Kidney tubule cell (primary cell): ENCODE data around the gene SNAP91.
"Not testable (repeated sequence)": the region's sequence is repeated elsewhere in the genome, so short reads cannot be mapped to it uniquely, and the experiment has no call there.

Experiments
- DNase-seq: peaks from one replicate; pipeline ENCODE4 v3.0.0-alpha.2; 2018; ENCODE audit warnings: low spot score

The SNAP91 gene

DNA sequence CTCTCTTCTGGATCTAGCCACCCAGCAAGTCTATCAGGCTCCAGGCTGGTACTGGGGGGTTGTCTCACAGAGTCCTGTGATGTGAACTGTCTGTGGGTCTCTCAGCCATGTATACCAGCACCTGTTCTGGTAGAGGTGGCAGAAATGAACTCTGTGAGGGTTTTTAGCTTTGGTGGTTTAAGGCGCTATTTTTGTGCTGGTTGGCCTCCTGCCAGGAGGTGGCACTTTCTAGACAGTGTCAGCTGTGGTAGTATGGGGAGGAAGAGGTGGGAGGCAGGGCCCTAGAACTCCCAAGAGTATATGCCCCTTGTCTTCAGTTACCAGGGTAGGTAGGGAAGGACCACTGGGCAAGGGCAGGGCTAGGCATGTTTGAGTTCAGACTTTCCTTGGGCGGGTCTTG, 75.8 kb downstream of the SNAP91 start:
- DNase-seq = no peak

DNA sequence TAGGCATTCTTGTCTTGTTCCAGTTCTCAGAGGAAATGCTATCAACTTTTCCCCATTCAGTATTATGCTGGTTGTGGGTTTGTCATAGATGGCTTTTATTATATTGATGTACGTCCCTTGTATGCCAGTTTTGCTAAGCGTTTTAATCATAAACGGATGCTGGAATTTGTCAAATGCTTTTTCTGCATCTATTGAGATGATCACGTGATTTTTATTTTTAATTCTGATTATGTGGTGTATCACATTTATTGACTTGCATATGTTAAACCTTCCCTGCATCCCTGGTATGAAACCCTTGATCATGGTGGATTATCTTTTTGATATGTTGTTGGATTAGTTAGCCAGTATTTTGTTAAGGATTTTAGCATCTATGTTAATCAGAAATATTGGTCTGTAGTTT, 79.0 kb downstream of the SNAP91 start:
- not testable (repeated sequence) for DNase-seq

DNA sequence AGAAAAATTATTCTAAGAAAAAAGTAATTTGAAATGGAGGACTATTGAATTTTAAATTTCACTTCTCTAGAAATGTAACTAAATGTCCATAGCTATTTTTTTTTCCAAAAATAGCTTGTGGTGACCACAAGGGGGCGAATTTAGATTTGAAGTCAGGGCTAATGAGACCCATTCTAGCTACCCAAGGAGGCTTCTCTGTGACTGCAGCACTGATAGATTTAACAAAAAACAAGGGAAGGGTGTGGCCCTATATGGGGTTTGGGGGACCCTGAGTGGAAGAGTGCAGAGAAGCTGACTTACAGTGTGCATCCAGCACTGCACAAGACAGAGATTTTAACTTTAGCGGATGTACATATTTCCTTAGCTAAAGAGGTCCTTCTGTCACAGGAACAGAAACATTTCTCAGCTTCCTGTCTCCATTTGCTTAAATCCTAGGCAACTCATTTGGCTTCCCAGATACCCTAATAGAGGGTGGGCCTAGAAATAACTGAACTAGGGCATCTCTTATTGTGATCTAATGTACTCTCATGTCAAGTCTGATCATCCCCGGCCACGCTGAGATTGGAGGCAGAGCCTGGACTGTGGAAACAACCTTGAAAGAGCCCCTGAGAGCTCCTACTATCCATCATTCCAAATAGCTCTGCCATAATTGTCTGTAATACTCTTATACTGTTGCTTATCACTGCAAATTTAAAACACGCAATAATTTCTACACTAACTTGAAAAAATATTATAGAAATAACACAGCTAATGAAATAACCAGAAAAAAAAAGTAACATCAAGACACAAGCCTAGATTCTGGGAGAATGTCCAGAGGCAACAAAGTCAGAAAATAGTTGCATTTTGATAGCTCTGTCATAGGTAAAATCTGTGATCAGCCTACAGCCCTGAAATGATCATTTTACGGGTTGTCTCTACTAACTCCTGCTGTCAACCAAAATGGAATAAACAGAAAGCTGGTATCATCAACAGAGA, 93.6 kb downstream of the SNAP91 start:
- DNase-seq = peak; percentile 37

DNA sequence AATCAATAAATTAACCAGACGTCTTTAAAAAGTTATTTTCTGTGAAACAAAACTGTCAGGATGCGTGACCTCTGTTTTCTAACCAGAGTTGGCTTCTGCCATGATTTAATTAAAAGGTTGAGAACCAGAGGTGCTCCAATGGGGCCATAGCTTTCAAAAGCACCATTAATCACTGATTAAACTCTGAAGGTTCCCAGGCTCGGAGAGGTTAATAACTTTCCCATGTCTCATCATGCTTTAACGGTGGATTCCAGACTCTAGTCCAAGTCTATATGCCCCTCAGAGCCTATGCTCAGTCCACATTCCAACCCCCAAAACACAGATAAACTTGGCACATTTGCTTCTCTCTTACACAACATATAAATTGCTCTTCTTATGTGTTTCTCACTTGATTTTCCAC, 95.5 kb downstream of the SNAP91 start:
- no peak for DNase-seq

DNA sequence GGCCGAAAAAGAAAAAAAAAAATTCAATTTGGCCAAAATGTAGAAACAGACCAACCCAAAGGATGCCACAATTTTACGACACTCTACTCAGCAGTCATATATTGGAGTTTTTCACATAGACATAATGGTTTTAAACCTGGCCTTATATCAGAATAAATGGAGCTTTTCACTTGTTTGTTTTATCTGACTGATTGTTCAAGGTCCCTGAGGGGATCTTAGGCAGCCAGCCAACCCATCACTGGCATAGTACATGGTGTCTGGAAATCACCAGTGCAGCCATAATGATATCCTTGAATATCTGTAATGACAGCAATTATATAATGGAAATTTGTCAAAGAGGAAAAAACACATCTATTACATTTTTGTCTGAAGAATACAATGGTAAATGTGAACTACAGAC, 99.7 kb downstream of the SNAP91 start:
- no peak for DNase-seq

DNA sequence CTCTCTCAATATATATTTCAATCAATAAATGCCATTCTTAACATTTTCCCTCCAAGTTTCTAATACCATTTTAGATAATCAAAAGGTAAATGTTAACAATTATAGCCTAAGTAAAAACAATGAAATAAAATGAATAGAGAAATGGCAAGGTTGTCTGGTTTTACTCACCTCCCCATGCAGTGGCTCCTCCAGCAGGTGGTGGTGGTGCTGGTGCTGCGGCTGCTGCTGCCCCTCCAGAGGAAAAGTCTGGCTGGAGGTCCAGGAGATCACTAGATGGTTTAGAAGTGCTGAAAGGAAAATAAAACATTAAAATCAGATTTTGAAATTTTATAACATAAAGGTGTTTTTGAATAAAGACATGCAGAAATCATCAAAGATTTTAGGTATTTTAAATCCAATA, 103.4 kb downstream of the SNAP91 start:
- no peak for DNase-seq

DNA sequence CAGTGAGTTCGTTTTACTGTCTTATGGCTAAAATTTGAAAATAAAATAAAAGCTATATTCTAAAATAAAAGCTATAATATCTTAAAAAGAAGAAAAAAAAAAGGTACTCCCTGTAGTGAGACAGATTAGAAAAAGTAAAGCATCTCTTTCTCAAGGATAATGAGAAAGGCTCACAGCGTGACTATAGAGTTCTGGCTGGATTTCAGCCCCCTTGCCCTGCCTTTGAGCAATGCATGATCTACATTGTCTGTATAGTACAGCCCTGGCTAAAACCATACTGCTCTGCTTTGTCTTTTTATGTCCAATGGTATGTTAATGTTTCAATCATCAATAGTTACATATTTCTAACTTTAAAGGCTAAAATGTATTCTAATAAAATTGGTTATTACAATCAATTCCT, 105.3 kb downstream of the SNAP91 start:
- no peak for DNase-seq

DNA sequence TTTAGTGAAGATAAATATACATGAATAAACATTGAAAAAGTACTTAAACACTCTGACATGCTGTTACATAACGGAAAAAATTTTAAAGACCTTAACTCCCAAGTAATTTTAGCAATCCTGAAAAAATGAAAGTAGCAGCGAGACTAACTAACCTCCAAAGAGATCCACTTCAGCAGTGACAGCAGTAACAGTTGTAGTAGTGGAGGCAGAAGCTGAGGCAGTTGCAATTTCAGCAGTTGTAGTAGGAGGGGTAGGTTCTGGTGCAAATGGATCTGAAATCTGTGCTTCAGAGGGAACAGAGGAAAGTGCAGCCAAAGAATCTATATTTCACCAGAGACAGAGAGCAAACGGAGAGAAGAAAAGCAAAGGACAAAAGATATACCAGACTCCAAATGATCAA, 107.8 kb downstream of the SNAP91 start:
- no peak for DNase-seq

DNA sequence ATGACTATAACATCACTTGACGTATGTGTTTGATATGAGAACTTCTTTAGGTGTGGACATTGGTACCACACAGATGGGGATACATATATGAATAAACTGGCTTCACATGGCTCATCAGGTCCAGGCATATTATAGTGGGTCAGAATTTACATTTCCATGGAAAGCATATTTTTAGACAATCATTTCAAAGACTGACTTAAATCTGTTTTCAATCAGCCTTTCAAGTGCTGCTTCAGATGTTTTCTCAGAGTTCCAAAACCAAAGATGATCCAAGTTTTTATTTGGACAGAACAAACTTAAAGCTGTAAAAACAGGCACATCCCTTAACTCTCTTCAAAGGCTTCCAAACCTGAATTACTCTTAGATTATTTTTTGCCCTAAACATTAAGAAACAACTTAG, 108.4 kb downstream of the SNAP91 start:
- no peak for DNase-seq

DNA sequence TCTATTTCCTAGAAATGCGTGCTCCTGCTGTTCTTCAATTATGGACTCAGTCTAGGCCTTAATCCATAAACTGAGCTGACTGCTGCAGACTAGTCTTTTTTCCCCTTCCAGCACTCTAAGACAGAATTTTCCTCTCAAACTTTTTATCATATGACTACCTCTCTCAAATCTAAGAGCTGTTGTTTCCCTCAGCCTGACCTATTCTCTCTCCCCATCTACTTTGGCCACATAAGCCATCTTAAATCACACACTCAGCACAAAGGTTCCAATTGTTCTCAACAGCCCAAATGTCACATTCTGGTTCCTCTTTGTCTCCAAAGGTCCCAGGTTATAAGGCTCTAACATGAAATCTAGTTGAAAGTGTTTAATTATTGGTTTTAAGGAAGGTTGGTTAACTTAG, 111.4 kb downstream of the SNAP91 start:
- DNase-seq = no peak

DNA sequence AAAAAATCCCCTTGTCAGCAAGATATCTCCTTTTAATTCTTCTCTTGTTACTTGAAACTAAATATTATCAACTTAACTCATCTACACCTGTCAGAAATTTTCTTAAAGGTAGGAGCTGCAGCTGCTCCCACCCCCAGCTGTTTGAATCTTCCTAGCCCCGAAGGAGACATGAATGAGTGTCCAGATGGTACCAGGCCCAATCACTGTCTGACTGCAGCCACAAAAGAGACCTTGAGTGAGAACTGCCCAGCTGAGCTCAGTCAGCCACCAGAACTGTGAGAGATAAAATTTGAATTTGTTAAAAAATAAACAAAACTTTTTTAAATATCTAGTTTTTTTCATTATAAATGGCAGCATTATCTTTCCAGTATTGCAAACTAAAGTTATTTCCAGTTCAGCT, 111.8 kb downstream of the SNAP91 start:
- no peak for DNase-seq

DNA sequence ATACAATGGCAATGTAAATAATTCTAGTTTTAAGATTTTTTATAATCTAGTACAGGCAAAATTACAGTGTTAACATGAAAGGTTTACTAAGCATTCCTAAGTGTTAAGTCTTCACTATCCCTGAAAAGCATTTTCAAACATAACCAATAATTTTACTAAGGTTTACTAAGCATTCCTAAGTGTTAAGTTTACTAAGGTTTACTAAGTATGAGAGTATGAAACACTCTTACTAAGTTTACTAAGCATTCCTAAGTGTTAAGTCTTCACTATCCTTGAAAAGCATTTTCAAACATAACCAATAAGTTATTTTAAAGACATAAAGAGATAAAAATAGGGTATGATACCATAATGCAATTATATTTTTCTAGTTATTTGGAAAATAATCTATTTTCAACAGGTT, 114.0 kb downstream of the SNAP91 start:
- DNase-seq = no peak

DNA sequence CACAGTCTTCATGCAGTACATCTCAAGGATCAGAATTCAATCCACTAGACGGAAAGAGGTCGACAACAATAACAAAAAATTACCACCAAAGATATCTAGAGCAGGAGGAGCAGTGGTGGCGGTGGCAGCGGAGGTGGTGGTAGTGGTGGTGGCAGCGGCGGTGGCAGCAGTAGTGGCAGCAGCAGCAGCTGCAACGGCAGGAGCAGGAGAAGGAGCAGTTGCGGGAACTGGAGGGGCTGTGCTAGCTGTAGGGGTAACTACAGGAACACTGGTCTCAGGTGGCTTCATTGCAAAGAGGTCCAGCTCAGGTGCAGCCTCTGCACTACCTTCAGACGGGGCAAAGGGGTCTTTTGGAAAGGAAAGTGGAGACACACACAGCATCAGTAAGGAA, 115.5 kb downstream of the SNAP91 start:
- DNase-seq = no peak

DNA sequence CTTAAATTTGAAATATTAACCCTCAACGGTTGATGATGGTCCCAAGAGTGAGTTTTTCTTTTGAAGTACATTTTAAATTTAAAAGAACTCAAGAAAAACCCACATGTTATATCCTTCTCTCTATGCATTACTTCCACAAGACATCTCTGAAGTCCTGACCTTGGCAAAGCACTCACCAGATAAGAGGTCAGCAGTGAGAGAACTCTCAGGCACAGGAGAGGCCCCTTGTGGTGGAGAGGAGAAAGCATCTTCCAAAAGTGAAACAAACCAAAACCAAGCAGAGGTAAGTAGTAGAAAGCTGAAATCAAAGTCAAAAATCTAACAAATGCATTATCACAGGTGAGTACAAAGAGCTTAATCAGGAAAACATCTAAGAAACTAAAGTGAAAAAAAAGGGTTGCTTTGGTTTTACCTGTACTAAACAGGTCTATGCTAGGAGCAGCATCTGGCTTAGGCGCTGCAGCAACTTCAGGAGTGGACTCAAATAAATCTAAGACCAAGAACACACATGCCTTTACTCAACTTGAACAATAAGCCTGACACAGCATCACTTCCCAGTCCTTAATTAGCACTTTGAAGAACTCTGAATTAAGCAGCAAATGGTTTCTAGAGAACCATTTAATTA, 116.0 kb downstream of the SNAP91 start:
- DNase-seq = peak; percentile 44

DNA sequence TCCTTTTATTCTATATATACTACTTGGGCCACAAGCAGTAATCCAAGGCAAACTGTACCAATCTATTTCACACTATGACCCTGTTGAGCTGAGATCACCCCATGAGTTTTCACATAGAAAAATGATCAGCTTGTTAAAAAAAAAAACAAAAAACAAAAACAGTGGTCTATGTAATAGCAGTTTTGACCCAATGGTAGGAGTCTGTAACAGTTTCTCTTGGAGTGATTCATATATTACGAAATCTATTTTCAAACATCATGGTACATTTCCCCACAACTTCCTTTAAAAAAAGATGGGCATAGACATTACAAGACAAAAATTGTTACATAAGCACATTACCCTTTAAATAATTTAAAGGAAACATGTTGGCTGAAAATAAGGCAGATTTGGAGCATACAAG, 118.5 kb downstream of the SNAP91 start:
- DNase-seq = no peak

DNA sequence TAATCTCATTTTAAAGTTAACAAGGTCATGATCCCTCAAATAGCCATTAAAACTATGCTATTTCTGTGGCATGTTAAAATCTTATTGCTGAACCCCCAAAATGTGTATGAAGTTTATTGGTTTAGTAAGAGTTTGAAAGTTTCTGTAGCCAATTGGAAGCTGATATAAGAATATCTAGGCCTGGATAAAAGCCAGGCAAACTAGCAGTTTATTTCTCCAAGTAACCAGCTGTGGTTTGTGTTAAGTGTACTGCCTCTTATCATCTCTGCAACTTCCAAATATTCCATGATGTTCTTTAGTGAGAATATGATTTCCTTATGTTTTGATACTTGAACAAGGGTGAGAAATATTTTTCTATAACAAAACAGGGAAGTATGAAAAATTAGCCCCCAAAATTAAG, 119.8 kb downstream of the SNAP91 start:
- DNase-seq = no peak

DNA sequence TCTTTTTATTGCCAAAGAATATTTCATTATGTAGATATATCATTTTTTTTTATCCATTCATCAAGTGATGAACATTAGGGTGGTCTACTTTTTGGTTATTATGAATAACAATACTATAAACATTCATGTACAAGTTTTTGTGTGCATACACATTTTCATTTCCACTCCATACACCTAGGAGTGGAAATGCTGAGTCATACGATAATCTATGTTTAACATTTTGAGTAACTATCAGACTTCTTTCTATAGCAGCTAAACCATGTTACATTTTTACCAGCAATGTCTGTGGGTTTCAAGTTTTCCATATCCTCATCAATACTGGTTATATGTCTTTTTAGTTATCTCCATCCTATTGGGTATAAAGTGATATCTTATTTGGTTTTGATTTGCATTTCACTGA, 130.8 kb downstream of the SNAP91 start:
- DNase-seq = no peak

DNA sequence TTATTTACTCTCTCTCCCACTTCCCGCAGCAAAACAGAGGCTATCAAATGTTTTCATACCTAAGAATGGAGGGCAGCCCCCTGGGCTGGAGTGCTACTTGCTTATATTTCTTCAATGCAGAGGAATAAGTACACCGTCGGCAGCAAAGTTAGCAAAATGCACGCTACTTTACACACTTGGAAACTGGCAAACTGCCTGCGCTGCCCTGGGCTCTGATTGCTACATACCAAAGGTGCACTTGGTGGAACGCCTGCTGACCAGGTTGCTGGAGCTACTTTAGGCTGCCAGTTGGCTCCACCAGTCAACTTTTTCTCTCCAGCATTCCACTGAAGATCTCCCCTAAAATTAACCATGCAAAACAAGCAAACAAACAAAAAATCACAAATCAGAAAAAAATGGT, 134.1 kb downstream of the SNAP91 start:
- peak; percentile 76 for DNase-seq

DNA sequence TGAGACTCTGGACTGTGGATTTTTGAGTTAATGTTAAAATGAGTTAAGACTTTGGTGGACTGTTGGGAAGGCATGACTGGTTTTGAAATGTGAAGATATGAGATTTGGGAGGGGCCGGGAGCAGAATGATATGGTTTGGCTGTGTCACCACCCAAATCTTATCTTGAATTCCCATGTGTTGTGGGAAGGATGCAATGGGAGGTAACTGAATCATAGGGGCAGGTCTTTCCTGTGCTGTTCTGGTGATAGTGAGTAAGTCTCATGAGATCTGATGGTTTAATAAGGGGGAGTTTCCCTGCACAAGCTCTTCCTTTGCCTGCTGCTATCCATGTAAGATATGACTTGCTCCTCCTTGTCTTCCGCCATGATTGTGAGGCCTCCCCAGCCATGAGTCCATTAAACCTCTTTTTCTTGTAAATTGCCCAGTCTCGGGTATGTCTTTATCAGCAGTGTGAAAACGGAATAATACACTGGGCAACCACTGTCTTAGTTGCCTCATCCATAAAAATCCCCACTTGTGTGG, 137.2 kb downstream of the SNAP91 start:
- DNase-seq = not testable (repeated sequence)

DNA sequence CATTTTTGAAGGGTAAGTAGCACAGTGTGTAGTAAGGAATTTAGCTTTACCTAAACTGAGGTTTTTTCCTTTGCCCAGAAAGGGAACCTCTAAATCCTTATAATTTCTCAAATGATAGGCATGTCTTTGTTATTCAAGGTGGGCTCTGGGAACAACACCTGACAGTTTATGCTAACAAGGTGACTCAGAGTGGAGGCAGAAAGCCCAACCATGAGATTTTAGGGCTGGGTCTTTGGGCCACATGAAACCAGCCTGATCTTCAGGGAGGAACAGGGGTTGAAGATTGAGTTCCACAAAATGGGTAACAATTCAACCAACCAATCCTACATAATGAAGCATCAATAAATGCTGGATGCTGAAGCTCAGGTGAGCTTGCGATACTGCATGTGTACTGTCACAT, 149.9 kb downstream of the SNAP91 start:
- no peak for DNase-seq

DNA sequence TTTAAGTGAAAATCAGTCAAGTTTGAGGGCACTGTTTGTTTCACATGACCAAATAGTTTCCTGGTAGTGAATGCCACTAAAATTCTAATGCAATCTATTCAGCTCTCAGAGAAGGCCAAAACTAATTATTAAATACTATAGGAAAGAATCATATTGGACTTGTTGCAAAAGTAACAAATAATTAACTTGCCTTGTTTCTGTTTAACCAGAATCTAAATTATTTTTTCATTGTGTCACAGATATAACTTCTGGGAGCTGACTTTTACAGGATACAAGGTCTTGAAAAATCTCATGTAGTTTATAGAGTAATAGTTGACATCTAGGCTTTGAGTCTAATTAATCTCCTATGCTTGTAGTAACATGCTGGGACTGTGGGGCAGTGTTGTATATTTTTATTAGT, 152.0 kb downstream of the SNAP91 start:
- peak; percentile 48 for DNase-seq

DNA sequence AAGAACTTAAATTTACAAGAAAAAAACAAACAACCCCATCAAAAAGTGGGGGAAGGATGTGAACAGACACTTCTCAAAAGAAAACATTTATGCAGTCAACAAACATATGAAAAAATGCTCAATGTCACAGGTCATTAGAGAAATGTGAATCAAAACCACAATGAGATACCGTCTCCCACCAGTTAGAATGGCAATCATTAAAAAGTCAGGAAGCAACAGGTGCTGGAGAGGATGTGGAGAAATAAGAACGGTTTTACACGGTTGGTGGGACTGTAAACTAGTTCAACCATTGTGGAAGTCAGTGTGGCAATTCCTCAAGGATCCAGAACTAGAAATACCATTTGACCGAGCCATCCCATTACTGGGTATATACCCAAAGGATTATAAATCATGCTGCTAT, 157.2 kb downstream of the SNAP91 start:
- DNase-seq = not testable (repeated sequence)

DNA sequence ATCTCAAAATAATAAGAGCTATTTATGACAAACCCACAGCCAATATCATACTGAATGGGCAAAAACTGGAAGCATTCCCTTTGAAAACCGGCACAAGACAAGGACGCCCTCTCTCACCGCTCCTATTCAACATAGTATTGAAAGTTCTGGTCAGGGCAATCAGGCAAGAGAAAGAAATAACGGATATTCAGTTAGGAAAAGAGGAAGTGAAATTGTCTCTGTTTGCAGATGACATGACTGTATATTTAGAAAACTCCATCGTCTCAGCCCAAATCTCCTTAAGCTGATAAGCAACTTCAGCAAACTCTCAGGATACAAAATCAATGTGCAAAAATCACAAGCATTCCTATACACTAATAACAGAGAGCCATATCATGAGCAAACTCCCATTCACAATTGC, 158.4 kb downstream of the SNAP91 start:
- DNase-seq = not testable (repeated sequence)
